AG04450 (cell line): ENCODE measurements around the gene AATK. TPM values are rescaled to one million over a fixed set of nuclear protein-coding genes. Genes with fewer than 3 reads are reported as not detected.

Experiments
- CTCF ChIA-PET: fragments of 300-600, 350-600 bp; formaldehyde crosslinking; extraction: SDS; loops from one replicate; lab custom pipeline; 2022; ENCODE audit warnings: antibody characterized with exemption, inconsistent platforms; lab: Charles Lee
- POLR2A ChIA-PET: fragments of 350-600 bp; formaldehyde crosslinking; extraction: SDS; loops from one replicate; lab custom pipeline; 2021; ENCODE audit warnings: antibody characterized with exemption, inconsistent platforms; lab: Yijun Ruan, JAX
- DNase-seq: peaks from one replicate; pipeline ENCODE4 v3.0.0-alpha.2; 2011; ENCODE audit warnings: low read depth, low spot score
- H3K27ac ChIP-seq: one replicate; pipeline ENCODE4 v1.5.1; 2012; ENCODE audit warnings: low read depth, low read length, control low read depth
- H3K27me3 ChIP-seq: one replicate; pipeline ENCODE4 v1.6.0; 2012; ENCODE audit warnings: low read length; ENCODE audit not compliant: control insufficient read depth, insufficient read depth
- H3K4me3 ChIP-seq: 2 replicates; pipeline ENCODE4 v1.5.1; 2011; ENCODE audit warnings: mild to moderate bottlenecking, low read depth, low read length, control low read depth
- H3K9me3 ChIP-seq: 2 replicates; pipeline ENCODE4 v1.5.1; 2012; ENCODE audit warnings: low read length; ENCODE audit not compliant: control insufficient read depth, insufficient read depth
- CTCF ChIP-seq: IDR thresholded peaks from 2 replicates; pipeline ENCODE4 v1.5.1; 2011; ENCODE audit warnings: low read depth, low read length, control low read depth, inconsistent platforms
- polyA plus RNA-seq: library from polyadenylated mRNA; depleted of rRNA; stranded (reverse); fragments of >200 nt; gene quantifications from 2 replicates; pipeline ENCODE4 v1.2.3, GENCODE V29; 2011; rRNA removed
- small RNA-seq: library from RNA; depleted of rRNA; stranded (forward); fragments of <200 nt; gene quantifications from one replicate; pipeline ENCODE3, GENCODE V24; 2012; ENCODE audit warnings: low read depth; ENCODE audit not compliant: insufficient read length

AATK gene
- polyA plus RNA-seq, 1 experiment = 0.16 TPM

- Histone ChIP-seq H3K4me3 (no peak overlapping the region), H3K9me3 (no peaks in the 10 kb centered on the region; the same call in 1 of the 2 replicates), H3K27me3 (no peaks in the 10 kb centered on the region), H3K27ac (no peak overlapping the region)
- TF ChIP-seq CTCF = no peak
- ChIA-PET CTCF (no interaction called here), POLR2A (no interaction called here)
- DNase-seq = no peak
These were observed 96.8 kb downstream of the AATK start for GRCh38 chr17:81069135-81069645.

GRCh38 chr17:81068411-81069134 is 97.4 kb downstream of the AATK start:
- CTCF ChIA-PET = no interaction called here
- Histone ChIP-seq H3K4me3 (no peak overlapping the region), H3K27ac (no peak overlapping the region), H3K27me3 (no peaks in the 10 kb centered on the region), H3K9me3 (no peaks in the 10 kb centered on the region; the same call in 1 of the 2 replicates)
- DNase-seq = no peak
- POLR2A ChIA-PET = no interaction called here
- TF ChIP-seq CTCF = no peak

GRCh38 chr17:81067391-81067811 is 98.6 kb downstream of the AATK start:
- CTCF ChIA-PET = no interaction called here
- TF ChIP-seq CTCF = no peak
- no peak for DNase-seq

More at GRCh38 chr17:81067391-81067811, 98.6 kb downstream of the AATK start:
- Histone ChIP-seq H3K9me3 (no peaks in the 10 kb centered on the region; the same call in 1 of the 2 replicates), H3K27ac (no peak overlapping the region), H3K27me3 (no peaks in the 10 kb centered on the region), H3K4me3 (no peak overlapping the region)
- POLR2A ChIA-PET = no interaction called here

Small RNAs within 50 kb of the gene (small RNA-seq; reads per million reads assigned to genes)
- gene MIR1250 (not detected), gene MIR3065 (37.6 reads per million, percentile 84 among the genes with 10 or more reads in this experiment), gene MIR657 (not detected)

Other genes starting within 250 kb of the AATK start
- gene CHMP6, start 174.4 kb downstream of the AATK start, polyA plus RNA-seq = 25.2 and 27.3 TPM in 2 replicates
- gene BAIAP2, start 131.1 kb downstream of the AATK start, polyA plus RNA-seq = 9.6 and 9.8 TPM in 2 replicates
- gene PVALEF, start 714 bp downstream of the AATK start, polyA plus RNA-seq = not detected in 2 replicates
- gene CEP131, start 56.7 kb upstream of the AATK start, polyA plus RNA-seq = 2.2 and 3.0 TPM in 2 replicates
- gene TEPSIN, start 72.8 kb upstream of the AATK start, polyA plus RNA-seq = 7.5 and 10.0 TPM in 2 replicates
- gene NDUFAF8, start 73.1 kb upstream of the AATK start, polyA plus RNA-seq = 133 and 181 TPM in 2 replicates
- 29.3 and 40.8 TPM in 2 replicates for gene SLC38A10, start 129.1 kb upstream of the AATK start, polyA plus RNA-seq
- 1.3 and 2.5 TPM in 2 replicates for gene BAHCC1, start 229.2 kb upstream of the AATK start, polyA plus RNA-seq